HEK293T (cell line): ENCODE data around the gene PDE4B.

Experiments used
- CTCF ChIA-PET: fragments of 350-600 bp; formaldehyde crosslinking; extraction: SDS; loops from one replicate; lab custom pipeline; 2021; ENCODE audit warnings: antibody characterized with exemption, inconsistent platforms; lab: Yijun Ruan, JAX
- POLR2A ChIA-PET: fragments of 350-600 bp; formaldehyde crosslinking; extraction: SDS; loops from one replicate; lab custom pipeline; 2020; ENCODE audit warnings: antibody characterized with exemption, inconsistent platforms; lab: Yijun Ruan, JAX
- DNase-seq: peaks from one replicate; pipeline ENCODE4 v3.0.0; 2012; ENCODE audit warnings: mixed read lengths; ENCODE audit errors: extremely low spot score
- ARNT ChIP-seq: fragments of 450-650 bp; IDR thresholded peaks from 2 replicates; pipeline ENCODE4 v1.6.1; 2017; ENCODE audit warnings: mild to moderate bottlenecking
- BHLHE40 ChIP-seq: fragments of 450-650 bp; IDR thresholded peaks from 2 replicates; pipeline ENCODE4 v1.6.1; 2016; ENCODE audit warnings: mild to moderate bottlenecking, moderate library complexity, borderline replicate concordance
- CTBP1 ChIP-seq: fragments of 450-650 bp; IDR thresholded peaks from 2 replicates; pipeline ENCODE4 v1.6.1; 2016; ENCODE audit warnings: borderline replicate concordance
- ELF4 ChIP-seq: fragments of 450-650 bp; IDR thresholded peaks from 2 replicates; pipeline ENCODE4 v1.6.1; 2017; ENCODE audit warnings: antibody characterized with exemption
- FOXA1 ChIP-seq: fragments of 450-650 bp; IDR thresholded peaks from 2 replicates; pipeline ENCODE4 v1.6.1; 2016; ENCODE audit warnings: mild to moderate bottlenecking
- FOXK2 ChIP-seq: fragments of 450-650 bp; IDR thresholded peaks from 2 replicates; pipeline ENCODE4 v1.6.1; 2016; ENCODE audit warnings: mild to moderate bottlenecking
- FOXM1 ChIP-seq: fragments of 450-650 bp; IDR thresholded peaks from 2 replicates; pipeline ENCODE4 v1.6.1; 2017; ENCODE audit warnings: mild to moderate bottlenecking, borderline replicate concordance
- HDGF ChIP-seq: fragments of 450-650 bp; IDR thresholded peaks from 2 replicates; pipeline ENCODE4 v1.6.1; 2017; ENCODE audit warnings: antibody characterized with exemption, borderline replicate concordance
- L3MBTL2 ChIP-seq: fragments of 450-650 bp; conservative IDR thresholded peaks from 2 replicates; pipeline ENCODE4 v1.6.1; 2016; ENCODE audit warnings: mild to moderate bottlenecking
- LEF1 ChIP-seq: fragments of 450-650 bp; IDR thresholded peaks from 2 replicates; pipeline ENCODE4 v1.6.1; 2017; ENCODE audit warnings: mild to moderate bottlenecking, borderline replicate concordance
- NFRKB ChIP-seq: fragments of 450-650 bp; IDR thresholded peaks from 2 replicates; pipeline ENCODE4 v1.6.1; 2016; ENCODE audit warnings: mild to moderate bottlenecking, moderate library complexity
- SP1 ChIP-seq: fragments of 450-650 bp; IDR thresholded peaks from 2 replicates; pipeline ENCODE4 v1.6.1; 2017
- SUZ12 ChIP-seq: fragments of 450-650 bp; IDR thresholded peaks from 2 replicates; pipeline ENCODE4 v1.6.1; 2016; ENCODE audit warnings: mild to moderate bottlenecking
- TARDBP ChIP-seq: fragments of 450-650 bp; IDR thresholded peaks from 2 replicates; pipeline ENCODE4 v1.6.1; 2016
- ZNF384 ChIP-seq: fragments of 450-650 bp; IDR thresholded peaks from 2 replicates; pipeline ENCODE4 v1.6.1; 2016
- TF ChIP-seq, protein P1 (sequence below): fragments of 450-650 bp; IDR thresholded peaks from 2 replicates; pipeline ENCODE4 v1.6.1; 2016

Gene PDE4B

GRCh38 chr1:66022904-66023620 is 230.4 kb downstream of the PDE4B start:
- no peak for DNase-seq
- ChIA-PET POLR2A (no interaction called here), CTCF (no interaction called here)
- TF ChIP-seq ARNT (no peak), LEF1 (no peak), CTBP1 (no peak), SUZ12 (no peak), SP1 (no peak), TARDBP (no peak)
- TF ChIP-seq, protein P1, sequence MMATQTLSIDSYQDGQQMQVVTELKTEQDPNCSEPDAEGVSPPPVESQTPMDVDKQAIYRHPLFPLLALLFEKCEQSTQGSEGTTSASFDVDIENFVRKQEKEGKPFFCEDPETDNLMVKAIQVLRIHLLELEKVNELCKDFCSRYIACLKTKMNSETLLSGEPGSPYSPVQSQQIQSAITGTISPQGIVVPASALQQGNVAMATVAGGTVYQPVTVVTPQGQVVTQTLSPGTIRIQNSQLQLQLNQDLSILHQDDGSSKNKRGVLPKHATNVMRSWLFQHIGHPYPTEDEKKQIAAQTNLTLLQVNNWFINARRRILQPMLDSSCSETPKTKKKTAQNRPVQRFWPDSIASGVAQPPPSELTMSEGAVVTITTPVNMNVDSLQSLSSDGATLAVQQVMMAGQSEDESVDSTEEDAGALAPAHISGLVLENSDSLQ = no peak

GRCh38 chr1:66025188-66025587 is 232.5 kb downstream of the PDE4B start:
- POLR2A ChIA-PET = no interaction called here
- no peak for TF ChIP-seq TARDBP
- no peak for TF ChIP-seq NFRKB
- no peak for TF ChIP-seq FOXK2
- no peak for TF ChIP-seq L3MBTL2
- TF ChIP-seq ARNT = no peak
- no peak for TF ChIP-seq HDGF
- TF ChIP-seq LEF1 = no peak
- no peak for TF ChIP-seq FOXM1
- no peak for TF ChIP-seq BHLHE40
- no peak for TF ChIP-seq SP1
- TF ChIP-seq ELF4 = no peak
- TF ChIP-seq, protein P1 = no peak
- no peak for TF ChIP-seq FOXA1
- TF ChIP-seq CTBP1 = no peak
- no peak for TF ChIP-seq SUZ12
- TF ChIP-seq ZNF384 = no peak
- CTCF ChIA-PET = interaction anchor here (0.6 kb wide), 1 partner anchor 1259 kb away, joined by 3 read pairs; no protein-coding TSS in a partner anchor
- no peak for DNase-seq

DNA sequence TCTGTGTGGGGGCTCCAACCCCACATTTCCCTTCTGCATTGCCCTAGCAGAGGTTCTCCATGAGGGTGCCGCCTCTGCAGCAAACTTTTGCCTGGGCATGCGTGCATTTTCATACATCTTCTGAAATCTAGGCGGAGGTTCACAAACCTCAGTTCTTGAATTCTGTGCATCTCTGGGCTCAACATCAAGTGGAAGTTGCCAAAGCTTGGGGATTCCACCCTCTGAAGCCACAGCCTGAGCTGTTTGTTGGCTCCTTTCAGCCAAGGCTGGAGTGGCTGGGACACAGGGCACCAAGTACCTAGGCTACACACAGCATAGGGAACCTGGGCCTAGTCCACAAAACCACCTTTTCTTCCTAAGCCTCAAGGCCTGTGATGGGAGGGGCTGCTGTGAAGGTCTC is 235.3 kb downstream of the PDE4B start:
- ChIA-PET CTCF (no interaction called here), POLR2A (no interaction called here)
- TF ChIP-seq TARDBP (no peak), SP1 (no peak), ZNF384 (no peak), HDGF (no peak), ARNT (no peak), FOXM1 (no peak), L3MBTL2 (no peak), CTBP1 (no peak), FOXK2 (no peak), LEF1 (no peak), SUZ12 (no peak), NFRKB (no peak), FOXA1 (no peak), BHLHE40 (no peak), ELF4 (no peak)
- TF ChIP-seq, protein P1 = no peak
- no peak for DNase-seq

DNA sequence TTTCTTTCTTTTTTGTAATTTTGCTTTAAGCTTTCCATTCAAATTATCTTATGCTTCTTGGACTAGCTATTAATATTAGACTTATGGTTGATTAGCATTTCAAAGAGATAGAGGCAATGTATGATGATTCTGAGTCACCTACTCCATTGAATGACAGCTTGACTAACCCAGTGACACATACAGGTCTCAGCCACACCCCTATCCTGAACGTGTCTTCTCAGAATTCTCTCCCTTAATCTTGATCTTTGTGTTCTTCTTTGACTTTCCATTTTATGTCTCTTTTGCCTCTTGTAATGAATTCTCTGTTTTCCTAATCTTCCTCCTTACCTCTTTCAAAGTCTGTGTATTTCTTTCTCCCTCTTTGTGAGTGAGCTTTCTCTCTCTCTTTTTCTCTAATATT is 241.1 kb downstream of the PDE4B start:
- no peak for DNase-seq
- TF ChIP-seq BHLHE40 (no peak), ZNF384 (no peak), FOXA1 (no peak), ELF4 (no peak)
- ChIA-PET POLR2A (no interaction called here), CTCF (no interaction called here)

DNA sequence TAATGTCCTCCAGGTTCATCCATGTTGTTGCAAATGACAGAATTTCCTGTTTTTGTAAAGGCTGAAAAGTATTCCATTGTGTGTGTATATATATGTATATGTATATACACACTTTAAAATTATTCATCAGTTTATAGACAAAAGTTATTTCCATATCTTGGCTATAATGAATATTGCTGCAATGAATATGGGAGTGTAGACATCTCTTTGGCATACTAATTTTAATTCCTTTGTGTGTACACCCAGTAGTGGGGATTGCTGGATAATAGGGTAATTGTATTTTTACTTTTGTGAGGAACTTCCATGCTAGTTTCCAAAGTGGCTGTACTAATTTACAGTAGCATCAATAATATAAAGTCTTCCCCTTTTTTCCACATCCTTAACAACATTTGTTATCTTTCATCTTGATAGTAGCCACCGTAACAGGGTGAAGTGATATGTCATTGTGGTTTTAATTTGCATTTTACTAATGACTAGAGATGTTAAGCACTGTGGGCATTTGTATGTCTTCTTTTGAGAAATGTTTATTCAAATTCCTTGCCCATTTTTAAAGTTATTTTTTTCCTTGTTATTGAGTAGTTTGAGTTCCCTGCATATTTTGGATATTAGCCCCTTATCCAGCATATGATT is 243.0 kb downstream of the PDE4B start:
- no peak for DNase-seq
- CTCF ChIA-PET = no interaction called here
- TF ChIP-seq BHLHE40 (no peak), HDGF (no peak)
- POLR2A ChIA-PET = no interaction called here

DNA sequence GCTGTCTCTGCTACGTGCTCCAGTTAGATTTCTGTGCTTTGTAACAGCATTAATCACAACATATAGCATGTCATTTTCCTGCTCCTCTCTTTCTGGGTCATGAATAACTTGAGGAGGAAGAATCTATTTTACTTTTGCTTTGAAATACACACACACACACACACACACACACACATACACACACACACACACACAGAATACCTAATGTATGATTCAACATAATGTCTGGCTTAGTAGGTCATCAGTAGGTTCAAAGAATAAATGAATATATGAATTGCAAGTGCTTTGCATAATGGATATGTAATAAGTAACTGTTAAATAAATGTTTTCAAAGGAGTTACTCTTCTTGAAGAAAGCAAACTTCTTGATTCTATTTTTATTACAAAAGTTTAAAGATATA is 249.0 kb downstream of the PDE4B start:
- no peak for TF ChIP-seq BHLHE40
- ChIA-PET CTCF (no interaction called here), POLR2A (no interaction called here)
- DNase-seq = no peak

DNA sequence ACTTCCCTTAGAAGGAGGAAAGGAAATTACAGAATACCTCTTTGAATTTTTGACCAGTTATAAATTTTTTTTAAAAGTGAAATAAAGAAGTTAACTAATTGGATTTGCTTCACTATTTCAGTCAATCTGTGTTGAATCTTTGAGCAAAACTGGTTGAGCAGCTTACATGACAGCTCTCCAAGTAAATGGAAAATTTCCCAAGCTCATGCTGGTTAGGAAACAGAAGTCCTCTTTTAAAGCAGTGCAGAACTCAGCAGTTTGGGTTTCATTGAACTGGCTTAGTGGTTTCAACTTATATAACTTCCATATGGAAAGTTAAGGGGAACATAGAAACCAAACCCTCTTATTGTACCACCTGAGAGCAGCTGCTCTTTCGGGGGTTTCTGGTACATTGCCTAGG is 250.5 kb downstream of the PDE4B start:
- POLR2A ChIA-PET = no interaction called here
- DNase-seq = no peak
- TF ChIP-seq ZNF384 = no peak
- TF ChIP-seq L3MBTL2 = no peak
- TF ChIP-seq NFRKB = no peak
- TF ChIP-seq ELF4 = no peak
- TF ChIP-seq LEF1 = no peak
- TF ChIP-seq HDGF = no peak
- no peak for TF ChIP-seq SP1
- TF ChIP-seq BHLHE40 = no peak
- TF ChIP-seq, protein P1 = no peak
- no peak for TF ChIP-seq ARNT
- TF ChIP-seq FOXM1 = no peak
- TF ChIP-seq FOXK2 = no peak
- no peak for TF ChIP-seq SUZ12
- no peak for TF ChIP-seq CTBP1
- TF ChIP-seq FOXA1 = no peak
- no peak for TF ChIP-seq TARDBP
- CTCF ChIA-PET = no interaction called here
